Mononuclear cell (primary cell): ENCODE measurements around the gene AKIRIN1. TPM values are rescaled to one million over a fixed set of nuclear protein-coding genes. Genes with fewer than 3 reads are reported as not detected.
"Not testable (repeated sequence)": the region's sequence is repeated elsewhere in the genome, so short reads cannot be mapped to it uniquely, and the experiment has no call there.

Source experiments
- H3K27me3 ChIP-seq: 2 replicates; pipeline ENCODE4 v1.6.0; 2011; ENCODE audit warnings: low read length, control low read depth; ENCODE audit not compliant: insufficient read depth
- H3K4me1 ChIP-seq: 2 replicates; pipeline ENCODE4 v1.5.1; 2011; ENCODE audit warnings: mild to moderate bottlenecking, low read length, control low read depth; ENCODE audit not compliant: insufficient read depth
- H3K4me3 ChIP-seq: 2 replicates; pipeline ENCODE4 v1.5.1; 2011; ENCODE audit warnings: mild to moderate bottlenecking, low read length, moderate library complexity
- H3K9me3 ChIP-seq: 2 replicates; pipeline ENCODE4 v1.5.1; 2011; ENCODE audit warnings: low read depth, mild to moderate bottlenecking, control low read depth, low read length
- total RNA-seq: library from RNA; depleted of rRNA; stranded (reverse); fragments of >200 nt; gene quantifications from one replicate; pipeline ENCODE4 v1.2.3, GENCODE V29; 2012

The AKIRIN1 gene
- 103 TPM for total RNA-seq

- peaks cover 31% of the 10 kb centered on the region for H3K4me1 ChIP-seq
- H3K9me3 ChIP-seq = no peaks in the 10 kb centered on the region
- peak within 1 kb of the TSS; percentile 85 for H3K4me3 ChIP-seq
Observed at GRCh38 chr1:38990738-38991637, at the start of gene AKIRIN1. Gene AKIRIN1, plus strand, starts transcription at chr1:38991276. Its CDS starts 105 bp downstream, at chr1:38991381.

GRCh38 chr1:38941527-38942019 lies 49.5 kb upstream of the AKIRIN1 start, which contains the start of gene RHBDL2:
Gene RHBDL2, minus strand, starts transcription at chr1:38941830. Its CDS starts 22,618 bp downstream, at chr1:38919212.
- Histone ChIP-seq H3K9me3 (no peaks in the 10 kb centered on the region), H3K4me1 (no peaks in the 10 kb centered on the region), H3K27me3 (no peaks in the 10 kb centered on the region), H3K4me3 (no peak within 1 kb of the TSS)

More at GRCh38 chr1:38990738-38991637, at the start of gene AKIRIN1:
- no peaks in the 10 kb centered on the region for H3K27me3 ChIP-seq

- no peak overlapping the region for H3K4me3 ChIP-seq
Observed at GRCh38 chr1:38942664-38943428, 48.2 kb upstream of the AKIRIN1 start.

GRCh38 chr1:38944547-38944946 lies 46.5 kb upstream of the AKIRIN1 start:
- Histone ChIP-seq H3K4me3 (no peak overlapping the region), H3K4me1 (no peaks in the 10 kb centered on the region), H3K9me3 (no peaks in the 10 kb centered on the region), H3K27me3 (no peaks in the 10 kb centered on the region)

More at GRCh38 chr1:38942664-38943428, 48.2 kb upstream of the AKIRIN1 start:
- Histone ChIP-seq H3K27me3 (no peaks in the 10 kb centered on the region), H3K9me3 (no peaks in the 10 kb centered on the region), H3K4me1 (no peaks in the 10 kb centered on the region)

- no peaks in the 10 kb centered on the region for H3K4me1 ChIP-seq
- no peak overlapping the region for H3K4me3 ChIP-seq
- no peaks in the 10 kb centered on the region for H3K9me3 ChIP-seq
- H3K27me3 ChIP-seq = no peaks in the 10 kb centered on the region
Observed at GRCh38 chr1:38950553-38950952, 40.5 kb upstream of the AKIRIN1 start.

- Histone ChIP-seq H3K4me3 (no peak overlapping the region), H3K4me1 (no peaks in the 10 kb centered on the region), H3K27me3 (no peaks in the 10 kb centered on the region), H3K9me3 (no peaks in the 10 kb centered on the region)
Observed at GRCh38 chr1:38953433-38953860, 37.6 kb upstream of the AKIRIN1 start.

- Histone ChIP-seq H3K4me3 (no peak overlapping the region), H3K27me3 (no peaks in the 10 kb centered on the region), H3K9me3 (no peaks in the 10 kb centered on the region), H3K4me1 (peaks cover 5% of the 10 kb centered on the region)
Observed at GRCh38 chr1:38958967-38959366, 32.1 kb upstream of the AKIRIN1 start.

- H3K27me3 ChIP-seq = no peaks in the 10 kb centered on the region
- no peak overlapping the region for H3K4me3 ChIP-seq
- peaks cover 5% of the 10 kb centered on the region for H3K4me1 ChIP-seq
- H3K9me3 ChIP-seq = no peaks in the 10 kb centered on the region
Observed at GRCh38 chr1:38962113-38962512, 29.0 kb upstream of the AKIRIN1 start.

GRCh38 chr1:38962560-38962959 lies 28.5 kb upstream of the AKIRIN1 start:
- H3K4me3 ChIP-seq = no peak overlapping the region
- H3K9me3 ChIP-seq = no peaks in the 10 kb centered on the region

GRCh38 chr1:38964140-38964548 lies 26.9 kb upstream of the AKIRIN1 start:
- Histone ChIP-seq H3K9me3 (no peaks in the 10 kb centered on the region), H3K4me3 (no peak overlapping the region), H3K27me3 (no peaks in the 10 kb centered on the region), H3K4me1 (peaks cover 5% of the 10 kb centered on the region)

More at GRCh38 chr1:38962560-38962959, 28.5 kb upstream of the AKIRIN1 start:
- Histone ChIP-seq H3K4me1 (peaks cover 5% of the 10 kb centered on the region), H3K27me3 (no peaks in the 10 kb centered on the region)

- not testable (repeated sequence) for H3K4me3 ChIP-seq, H3K4me1 ChIP-seq, H3K27me3 ChIP-seq, H3K9me3 ChIP-seq
Observed at GRCh38 chr1:38973145-38973544, 17.9 kb upstream of the AKIRIN1 start.

- Histone ChIP-seq H3K4me1 (no peaks in the 10 kb centered on the region), H3K27me3 (no peaks in the 10 kb centered on the region), H3K4me3 (no peak overlapping the region), H3K9me3 (no peaks in the 10 kb centered on the region)
Observed at GRCh38 chr1:38973659-38974437, 17.2 kb upstream of the AKIRIN1 start.

- not testable (repeated sequence) for H3K9me3 ChIP-seq, H3K4me3 ChIP-seq, H3K4me1 ChIP-seq, H3K27me3 ChIP-seq
Observed at GRCh38 chr1:38977399-38978244, 13.5 kb upstream of the AKIRIN1 start.

- not testable (repeated sequence) for H3K4me1 ChIP-seq, H3K4me3 ChIP-seq, H3K27me3 ChIP-seq, H3K9me3 ChIP-seq
Observed at GRCh38 chr1:38978245-38978542, 12.9 kb upstream of the AKIRIN1 start.
